ENCODE measurements around the gene CAMSAP1. TPM values are rescaled to one million over a fixed set of nuclear protein-coding genes. Genes with fewer than 3 reads are reported as not detected.
"Not testable (repeated sequence)": the region's sequence is repeated elsewhere in the genome, so short reads cannot be mapped to it uniquely, and the experiment has no call there.

Gene CAMSAP1
- total RNA-seq = 10 to 100 TPM; 43.2 to 46.0 TPM

GRCh38 chr9:135907431-135908092 lies at the start of gene CAMSAP1:
CAMSAP1 (minus strand) TSS chr9:135907546; CDS start chr9:135907159, 387 bp downstream.
- ChIA-PET POLR2A (interaction anchor here (1.4 kb wide), 1 partner anchor 18 kb away, joined by 7 read pairs; no protein-coding TSS in a partner anchor), CTCF (interaction anchor here (0.6 to 1.0 kb wide), 2 partner anchors 9 to 60 kb away, joined by 3 read pairs; no protein-coding TSS in a partner anchor)
- H3K27ac Mint-ChIP-seq = peak within 1 kb of the TSS; percentile 86
- no peaks in the 10 kb centered on the region for H3K9me3 Mint-ChIP-seq
- intact Hi-C loops (cut with micrococcal nuclease) = loop anchor here (1.0 to 5.0 kb wide), 5 partner anchors 53 to 1840 kb away; partner anchors contain the start of genes BRD3, QSOX2 and UBAC1
- peak within 1 kb of the TSS; percentile 82 for H3K4me3 Mint-ChIP-seq
- DNase-seq = peak; percentile 97
- peaks cover 44% of the 10 kb centered on the region for H3K36me3 Mint-ChIP-seq
- H3K27me3 Mint-ChIP-seq = no peaks in the 10 kb centered on the region
- H3K4me1 Mint-ChIP-seq (ENCODE audit: low read depth) = peaks cover 62% of the 10 kb centered on the region

GRCh38 chr9:135956802-135957174 lies 49.4 kb upstream of the CAMSAP1 start:
- ChIA-PET POLR2A (no interaction called here), CTCF (no interaction called here)
- intact Hi-C loops (cut with micrococcal nuclease) = no loop called here
- Mint-ChIP-seq H3K9me3 (no peaks in the 10 kb centered on the region), H3K4me1 (ENCODE audit: low read depth) (peaks cover 24% of the 10 kb centered on the region), H3K4me3 (no peak overlapping the region), H3K27me3 (no peaks in the 10 kb centered on the region), H3K27ac (no peak overlapping the region), H3K36me3 (peaks cover 17% of the 10 kb centered on the region)
- no peak for DNase-seq

GRCh38 chr9:135955934-135956801 lies 48.8 kb upstream of the CAMSAP1 start:
- CTCF ChIA-PET = interaction anchor here (2.0 kb wide), 1 partner anchor 167 kb away, joined by 7 read pairs; no protein-coding TSS in a partner anchor

GRCh38 chr9:135952664-135953206 lies 45.4 kb upstream of the CAMSAP1 start:
- POLR2A ChIA-PET = no interaction called here

More at GRCh38 chr9:135955934-135956801, 48.8 kb upstream of the CAMSAP1 start:
- intact Hi-C loops (cut with micrococcal nuclease) = no loop called here
- Mint-ChIP-seq H3K9me3 (no peaks in the 10 kb centered on the region), H3K4me3 (no peak overlapping the region), H3K36me3 (peaks cover 18% of the 10 kb centered on the region), H3K27me3 (no peaks in the 10 kb centered on the region), H3K27ac (no peak overlapping the region), H3K4me1 (ENCODE audit: low read depth) (peaks cover 19% of the 10 kb centered on the region)
- POLR2A ChIA-PET = no interaction called here
- DNase-seq = no peak

GRCh38 chr9:135951889-135952663 lies 44.7 kb upstream of the CAMSAP1 start:
- ChIA-PET CTCF (no interaction called here), POLR2A (no interaction called here)
- no peak for DNase-seq
- intact Hi-C loops (cut with micrococcal nuclease) = no loop called here
- no peaks in the 10 kb centered on the region for H3K9me3 Mint-ChIP-seq
- H3K27me3 Mint-ChIP-seq = no peaks in the 10 kb centered on the region
- no peak overlapping the region for H3K27ac Mint-ChIP-seq
- H3K36me3 Mint-ChIP-seq = peaks cover 32% of the 10 kb centered on the region
- H3K4me1 Mint-ChIP-seq (ENCODE audit: low read depth) = peaks cover 4% of the 10 kb centered on the region
- H3K4me3 Mint-ChIP-seq = no peak overlapping the region

More at GRCh38 chr9:135952664-135953206, 45.4 kb upstream of the CAMSAP1 start:
- peaks cover 28% of the 10 kb centered on the region for H3K36me3 Mint-ChIP-seq
- no peak overlapping the region for H3K27ac Mint-ChIP-seq
- CTCF ChIA-PET = no interaction called here
- no peaks in the 10 kb centered on the region for H3K9me3 Mint-ChIP-seq
- no peak for DNase-seq
- H3K27me3 Mint-ChIP-seq = no peaks in the 10 kb centered on the region
- intact Hi-C loops (cut with micrococcal nuclease) = no loop called here
- H3K4me1 Mint-ChIP-seq (ENCODE audit: low read depth) = peaks cover 4% of the 10 kb centered on the region
- no peak overlapping the region for H3K4me3 Mint-ChIP-seq

- DNase-seq; H3K27me3 Mint-ChIP-seq; H3K4me1 Mint-ChIP-seq (ENCODE audit: low read depth); intact Hi-C loops (cut with micrococcal nuclease); POLR2A ChIA-PET; H3K4me3 Mint-ChIP-seq; H3K9me3 Mint-ChIP-seq; H3K27ac Mint-ChIP-seq; CTCF ChIA-PET: not testable (repeated sequence)
- H3K36me3 Mint-ChIP-seq = peaks cover 32% of the 10 kb centered on the region
Measured at GRCh38 chr9:135951310-135951709, 44.0 kb upstream of the CAMSAP1 start.

GRCh38 chr9:135950841-135951240 lies 43.5 kb upstream of the CAMSAP1 start:
- CTCF ChIA-PET; POLR2A ChIA-PET; H3K27ac Mint-ChIP-seq; H3K27me3 Mint-ChIP-seq; H3K4me3 Mint-ChIP-seq; intact Hi-C loops (cut with micrococcal nuclease); DNase-seq; H3K4me1 Mint-ChIP-seq (ENCODE audit: low read depth); H3K9me3 Mint-ChIP-seq: not testable (repeated sequence)
- H3K36me3 Mint-ChIP-seq = peaks cover 36% of the 10 kb centered on the region

- no peak overlapping the region for H3K27ac Mint-ChIP-seq
- H3K9me3 Mint-ChIP-seq = no peaks in the 10 kb centered on the region
- POLR2A ChIA-PET = no interaction called here
- no peaks in the 10 kb centered on the region for H3K27me3 Mint-ChIP-seq
- H3K4me3 Mint-ChIP-seq = no peak overlapping the region
- intact Hi-C loops (cut with micrococcal nuclease) = no loop called here
- H3K36me3 Mint-ChIP-seq = peaks cover 41% of the 10 kb centered on the region
- DNase-seq = no peak
- CTCF ChIA-PET = no interaction called here
- peaks cover 4% of the 10 kb centered on the region for H3K4me1 Mint-ChIP-seq (ENCODE audit: low read depth)
Measured at GRCh38 chr9:135950135-135950682, 42.9 kb upstream of the CAMSAP1 start.

GRCh38 chr9:135949501-135950134 lies 42.3 kb upstream of the CAMSAP1 start:
- no peaks in the 10 kb centered on the region for H3K27me3 Mint-ChIP-seq
- H3K36me3 Mint-ChIP-seq = peaks cover 46% of the 10 kb centered on the region
- H3K9me3 Mint-ChIP-seq = no peaks in the 10 kb centered on the region
- H3K4me1 Mint-ChIP-seq (ENCODE audit: low read depth) = peaks cover 4% of the 10 kb centered on the region
- H3K27ac Mint-ChIP-seq = no peak overlapping the region
- ChIA-PET CTCF (no interaction called here), POLR2A (no interaction called here)
- DNase-seq = no peak
- no peak overlapping the region for H3K4me3 Mint-ChIP-seq
- intact Hi-C loops (cut with micrococcal nuclease) = no loop called here

- DNase-seq = no peak
- Mint-ChIP-seq H3K4me3 (no peak overlapping the region), H3K4me1 (ENCODE audit: low read depth) (peaks cover 4% of the 10 kb centered on the region), H3K9me3 (no peaks in the 10 kb centered on the region), H3K27ac (no peak overlapping the region), H3K36me3 (peaks cover 48% of the 10 kb centered on the region), H3K27me3 (no peaks in the 10 kb centered on the region)
- POLR2A ChIA-PET = no interaction called here
- CTCF ChIA-PET = no interaction called here
- intact Hi-C loops (cut with micrococcal nuclease) = no loop called here
Measured at GRCh38 chr9:135948968-135949367, 41.6 kb upstream of the CAMSAP1 start.

GRCh38 chr9:135948446-135948845 lies 41.1 kb upstream of the CAMSAP1 start:
- POLR2A ChIA-PET = no interaction called here
- H3K27ac Mint-ChIP-seq = no peak overlapping the region
- H3K4me3 Mint-ChIP-seq = no peak overlapping the region
- peaks cover 51% of the 10 kb centered on the region for H3K36me3 Mint-ChIP-seq
- no peak for DNase-seq
- H3K27me3 Mint-ChIP-seq = no peaks in the 10 kb centered on the region
- no peaks in the 10 kb centered on the region for H3K9me3 Mint-ChIP-seq
- H3K4me1 Mint-ChIP-seq (ENCODE audit: low read depth) = peaks cover 4% of the 10 kb centered on the region
- CTCF ChIA-PET = no interaction called here
- intact Hi-C loops (cut with micrococcal nuclease) = no loop called here

All from activated CD4-positive, alpha-beta memory T cell treated with anti-CD3 and anti-CD28 coated beads for 36 hours (primary cell).